Amygdala (tissue), 56 donors: ENCODE measurements around the gene HNMT.

Source experiments
- DNase-seq, 56 donors: peaks; one replicate each; lab custom pipeline; 2025; lab: John Stamatoyannopoulos, UW

The HNMT gene

DNA sequence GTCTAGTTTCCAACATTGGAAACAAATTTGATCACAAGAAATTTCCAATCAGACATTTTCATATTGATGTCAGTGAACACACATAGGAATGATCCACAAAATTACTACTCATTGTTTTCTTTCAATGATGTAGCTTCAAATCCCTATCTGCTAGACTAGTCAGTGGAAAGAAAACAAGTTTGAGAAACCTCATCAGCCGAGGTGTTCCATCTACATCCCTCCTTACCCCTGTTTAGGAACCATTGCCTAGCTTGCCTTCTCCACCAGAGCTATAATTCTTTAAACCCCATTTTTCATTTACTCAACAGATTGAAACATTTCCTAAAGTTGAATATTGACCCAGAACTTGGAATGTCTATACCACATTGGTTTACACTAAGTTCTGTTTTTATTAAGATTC, 45.3 kb downstream of the HNMT start:
- DNase-seq: no peak

DNA sequence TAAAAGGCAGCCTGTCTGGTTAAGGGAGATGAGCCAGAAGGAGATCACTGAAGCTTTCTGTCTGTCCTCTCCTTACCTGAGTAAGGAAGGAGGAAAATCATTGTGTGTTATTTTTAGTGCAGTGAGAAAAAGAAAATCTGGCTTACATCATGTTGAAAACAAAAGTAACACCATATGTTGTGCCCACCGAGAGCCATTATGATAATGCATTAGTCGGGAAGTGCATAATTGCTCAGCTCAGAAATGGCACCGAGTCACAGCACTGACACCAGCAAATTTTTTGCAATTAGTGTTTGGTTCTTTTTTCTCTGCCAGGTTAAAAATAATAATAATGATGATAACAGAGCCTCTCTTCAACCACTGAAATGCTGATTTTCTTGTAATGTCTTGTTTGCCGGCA, 46.6 kb downstream of the HNMT start:
- DNase-seq: no peak

DNA sequence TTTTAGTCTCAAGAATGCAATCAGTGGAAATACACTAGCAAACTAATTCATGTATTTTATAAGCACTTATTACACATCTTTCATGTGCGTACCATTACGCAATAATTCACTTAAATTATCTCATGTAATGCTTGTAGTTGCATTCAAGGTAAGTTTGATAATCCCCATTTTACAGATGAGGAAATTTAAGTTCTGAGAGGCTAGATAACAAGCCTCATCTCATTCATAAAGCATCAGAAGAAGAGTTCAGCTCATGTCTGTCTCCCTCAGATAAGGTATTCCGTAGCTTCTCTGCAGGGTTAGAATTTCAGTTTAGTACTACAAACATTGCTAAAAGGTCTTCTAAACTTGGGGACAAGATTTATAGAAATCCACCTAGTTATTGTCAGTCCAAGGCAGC, 47.8 kb downstream of the HNMT start:
- no peak for DNase-seq

DNA sequence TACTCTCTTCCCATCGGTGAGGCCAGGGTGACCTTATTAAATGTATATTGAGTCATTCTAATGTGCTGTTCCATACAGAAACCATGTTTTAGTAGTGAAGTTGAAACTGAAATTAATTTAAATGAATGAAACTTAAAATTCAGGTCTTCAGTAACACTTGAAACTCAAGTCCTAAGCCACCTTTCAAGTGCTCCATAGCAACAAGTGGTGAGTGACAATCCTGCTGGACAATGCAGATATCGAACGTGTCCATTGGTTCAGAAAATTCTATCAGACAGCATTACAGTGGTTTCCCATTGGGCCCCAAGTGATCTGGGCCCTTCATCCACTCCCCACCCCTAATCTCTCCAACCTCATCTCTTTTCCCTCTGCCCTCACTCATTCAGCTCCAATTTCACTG, 48.7 kb downstream of the HNMT start:
- DNase-seq: no peak

DNA sequence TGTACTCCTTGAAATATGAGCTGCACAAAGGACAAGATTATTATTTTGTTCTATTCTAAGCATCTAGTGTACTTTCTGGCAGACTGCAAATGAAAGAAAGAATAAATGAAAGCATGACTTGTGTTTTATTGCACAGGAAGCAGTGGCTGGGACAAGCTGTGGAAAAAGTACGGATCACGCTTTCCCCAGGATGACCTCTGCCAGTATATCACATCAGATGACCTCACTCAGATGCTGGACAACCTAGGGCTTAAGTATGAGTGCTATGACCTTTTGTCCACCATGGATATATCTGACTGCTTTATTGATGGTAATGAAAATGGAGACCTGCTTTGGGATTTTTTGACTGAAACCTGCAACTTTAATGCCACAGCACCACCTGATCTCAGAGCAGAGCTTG, 49.4 kb downstream of the HNMT start:
- no peak for DNase-seq

DNA sequence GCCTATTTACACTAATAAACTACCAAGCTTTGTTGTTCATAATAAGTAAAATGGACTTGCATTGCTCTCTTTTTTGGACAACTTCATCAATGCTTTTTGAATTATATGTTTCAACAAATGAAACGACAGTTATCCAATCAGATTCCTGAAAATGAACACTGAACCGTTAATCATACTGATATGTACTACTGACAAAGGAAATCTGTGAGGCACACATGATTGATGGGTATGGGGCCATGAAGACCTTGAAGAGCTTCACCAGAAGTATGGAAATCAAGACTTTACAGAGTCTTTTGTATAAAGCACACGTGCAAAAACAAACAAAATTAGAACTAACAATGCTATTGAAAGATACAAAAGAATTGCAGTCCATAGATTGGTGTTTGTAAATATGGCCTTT, 51.2 kb downstream of the HNMT start:
- no peak for DNase-seq

DNA sequence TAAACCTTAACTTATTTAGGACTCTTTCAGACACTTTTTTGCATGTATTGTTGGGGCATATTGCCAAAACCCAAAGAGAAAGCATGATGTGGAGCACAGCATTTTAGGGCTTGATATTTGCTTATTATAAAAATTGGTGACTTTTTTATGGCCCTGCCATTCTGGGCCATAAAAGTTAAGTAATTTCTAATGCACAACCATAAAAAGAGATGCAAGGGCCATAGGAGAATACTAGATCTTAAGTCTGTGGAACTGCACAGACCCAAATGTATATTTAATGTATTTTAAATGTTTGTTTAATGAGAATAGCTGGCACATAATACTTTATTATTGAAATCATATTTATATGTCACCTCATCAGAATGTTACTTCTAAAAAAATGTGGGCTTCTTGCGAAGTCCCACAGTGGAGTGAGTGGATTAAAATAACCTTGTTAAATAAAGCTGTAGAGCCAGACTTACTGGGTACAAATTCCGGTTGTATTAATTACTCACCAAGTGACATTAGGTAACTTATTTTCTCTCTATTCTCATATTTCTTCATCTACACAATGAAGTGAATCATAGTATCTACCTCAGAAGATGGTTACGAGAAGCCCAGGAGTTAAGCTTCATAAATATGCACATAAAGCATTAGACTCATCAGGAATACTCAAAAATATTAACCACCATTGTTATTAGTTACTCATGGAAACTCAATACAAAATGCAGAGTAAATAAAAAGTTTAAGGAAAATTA, 52.2 kb downstream of the HNMT start:
- no peak for DNase-seq

DNA sequence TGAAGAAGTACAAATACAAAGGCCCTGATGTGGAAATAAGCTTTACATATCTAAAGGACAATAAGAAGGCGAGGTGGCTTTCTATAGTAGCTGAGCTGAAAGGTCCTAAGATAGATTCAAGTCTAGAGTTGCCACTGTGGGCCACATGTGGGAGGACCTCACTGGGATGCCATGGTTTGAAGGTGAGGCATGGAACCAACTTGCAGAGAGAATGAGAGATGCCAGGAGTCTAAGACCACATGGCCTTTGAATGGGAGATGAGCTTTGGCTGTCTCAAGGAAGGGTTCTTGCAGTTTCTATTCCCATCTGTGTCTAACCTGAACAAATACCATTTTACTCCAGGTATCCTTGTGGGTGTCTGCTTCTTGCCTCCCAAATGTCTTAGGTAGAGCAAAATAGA, 53.6 kb downstream of the HNMT start:
- no peak for DNase-seq

DNA sequence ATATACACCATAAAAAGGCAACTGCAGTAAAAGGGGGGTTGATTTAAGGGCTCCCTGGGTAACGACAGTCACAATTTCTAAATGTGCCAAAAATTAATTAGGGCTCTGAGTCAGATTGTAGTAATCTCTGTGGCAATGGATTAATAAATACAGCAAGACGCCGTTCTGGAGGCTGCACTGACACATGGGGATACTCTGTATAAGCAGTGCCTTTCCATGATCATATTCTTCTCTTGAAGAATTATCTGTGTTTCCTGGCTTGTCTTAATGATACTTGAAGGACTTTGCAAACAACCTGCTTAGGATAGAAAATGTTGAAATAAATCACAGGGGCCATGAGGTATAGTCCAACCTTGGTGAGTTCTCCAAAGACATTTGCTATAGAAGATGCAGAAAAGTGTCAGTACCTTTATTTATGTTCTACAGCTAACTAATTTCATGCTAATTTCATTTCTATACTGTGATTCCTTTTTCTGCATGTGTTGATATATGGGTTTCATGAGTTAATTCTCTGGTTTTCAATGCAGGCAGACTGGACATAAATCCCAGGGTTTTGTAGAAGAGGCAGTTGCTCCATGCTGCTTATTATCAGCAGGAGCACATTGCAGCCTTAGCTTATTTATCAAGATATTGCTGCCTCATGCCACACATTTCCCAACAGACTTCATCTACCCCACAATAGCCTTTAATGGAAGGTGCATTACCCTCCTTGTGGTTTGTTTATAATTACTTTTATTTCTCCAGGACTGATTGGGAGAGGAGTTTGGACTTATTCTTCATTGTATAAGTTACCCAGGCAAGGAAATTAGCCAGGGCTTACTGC, 54.8 kb downstream of the HNMT start:
- no peak for DNase-seq

DNA sequence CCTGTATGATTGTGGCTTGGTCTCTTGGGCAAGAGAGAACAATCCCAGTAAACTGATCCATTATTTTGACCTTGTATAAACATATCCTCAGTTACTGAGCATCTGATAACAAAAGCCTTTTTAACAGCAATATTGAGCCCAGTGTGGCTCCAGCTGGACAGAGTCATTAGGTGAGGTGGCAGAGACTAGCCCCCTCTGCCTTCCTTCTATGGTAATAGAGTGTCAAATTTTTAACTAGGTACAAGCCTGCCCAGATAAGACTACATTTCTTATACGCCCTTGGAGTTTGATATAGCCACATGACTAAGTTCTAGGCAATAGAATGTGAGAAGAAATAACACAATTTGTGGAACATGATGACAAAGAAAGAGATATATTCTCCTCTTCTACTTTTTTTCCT, 56.2 kb downstream of the HNMT start:
- no peak for DNase-seq

DNA sequence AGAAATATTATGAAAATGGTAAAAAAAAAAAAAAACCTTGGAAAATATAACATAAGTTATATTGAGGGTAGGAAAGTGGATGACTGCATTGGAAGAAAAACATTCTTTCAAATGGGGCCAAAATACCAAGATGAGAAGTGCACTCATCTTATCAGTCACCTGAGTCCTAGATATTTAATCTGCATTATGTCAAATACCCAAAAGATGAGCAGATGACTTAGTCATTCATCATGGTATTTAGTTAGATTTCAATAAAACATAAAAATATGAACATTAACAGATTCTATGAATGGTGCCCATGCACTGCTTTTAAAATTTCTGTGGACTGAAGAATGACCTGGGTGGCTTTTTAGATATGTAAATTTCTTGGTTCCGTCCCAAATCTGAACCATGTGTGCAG, 56.9 kb downstream of the HNMT start:
- DNase-seq: no peak

DNA sequence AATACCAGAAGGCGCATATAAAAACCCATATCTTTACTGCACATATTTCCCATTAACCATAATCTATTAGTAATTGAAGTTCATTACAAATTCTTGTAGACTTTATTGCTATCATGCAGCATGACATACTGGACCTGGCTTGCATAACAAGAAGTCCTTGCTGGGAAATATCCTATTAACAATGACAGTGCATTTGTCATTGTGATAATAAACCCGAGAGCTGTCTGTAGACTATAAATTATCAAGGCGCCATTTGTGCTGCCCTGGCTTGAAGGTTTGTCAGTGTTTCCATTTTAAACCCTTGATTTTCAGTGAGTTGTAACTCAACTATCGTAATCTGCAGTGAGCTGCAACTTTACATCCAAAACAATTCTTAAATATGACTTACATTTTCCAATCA, 59.0 kb downstream of the HNMT start:
- no peak for DNase-seq

DNA sequence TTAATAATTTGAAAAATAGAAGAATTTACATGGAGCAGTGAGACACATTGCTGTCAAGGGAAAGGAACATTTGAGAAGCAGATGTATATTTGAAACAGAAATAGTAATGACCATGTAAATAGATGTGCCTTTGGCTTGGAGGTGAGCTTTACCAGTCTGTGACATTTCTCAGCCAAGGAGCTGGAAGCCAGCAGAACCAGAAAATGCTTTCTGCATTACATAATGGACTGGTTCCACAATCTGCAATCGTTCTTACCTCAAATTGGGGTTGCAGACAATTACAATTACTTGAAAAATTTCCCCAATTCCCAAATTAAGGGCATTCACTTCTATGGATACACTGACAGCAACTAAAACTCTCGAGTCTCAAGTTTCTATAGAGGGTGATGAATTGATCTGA, 59.7 kb downstream of the HNMT start:
- no peak for DNase-seq

DNA sequence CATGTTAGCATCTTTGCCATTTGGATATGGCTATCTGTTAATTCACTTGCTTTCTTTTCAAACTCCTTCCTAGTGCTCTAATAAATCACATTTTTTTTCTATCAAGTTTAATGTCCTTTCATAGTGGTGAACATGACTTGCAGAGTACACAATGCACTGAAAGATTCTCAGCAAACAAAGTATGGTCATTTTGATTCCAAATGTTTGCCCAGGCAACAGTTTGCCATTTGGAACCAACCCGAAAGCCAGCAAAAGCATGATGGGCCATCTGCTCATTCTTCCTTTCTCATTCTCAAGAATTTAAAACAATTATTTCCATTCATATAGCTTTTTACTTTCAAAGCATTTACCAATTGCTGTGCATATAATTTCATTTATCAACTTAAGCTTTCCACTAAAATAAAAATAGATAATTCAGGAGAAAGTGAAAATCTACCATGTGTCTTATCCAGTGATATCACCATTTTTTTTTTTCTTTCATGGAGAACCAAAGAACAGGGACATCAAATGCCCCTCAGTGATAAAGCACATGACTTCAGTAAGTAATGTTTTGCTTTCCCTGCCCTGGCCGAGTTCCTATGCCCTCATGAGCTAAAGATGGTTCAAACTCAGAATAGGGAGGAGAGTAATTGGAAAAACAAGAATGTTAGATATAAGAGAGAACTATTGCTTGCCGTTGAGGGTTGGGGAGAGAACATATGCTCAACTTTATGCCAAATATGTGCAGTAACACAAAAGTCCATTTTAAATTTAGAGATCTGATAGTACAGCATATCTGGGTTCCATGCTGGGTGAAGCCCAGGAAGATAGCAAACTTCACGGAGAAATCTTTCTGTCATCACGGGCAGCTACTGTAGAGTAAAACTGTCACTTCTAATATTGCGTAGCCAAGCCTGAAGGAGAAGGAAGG, 62.1 kb downstream of the HNMT start:
- DNase-seq: no peak

DNA sequence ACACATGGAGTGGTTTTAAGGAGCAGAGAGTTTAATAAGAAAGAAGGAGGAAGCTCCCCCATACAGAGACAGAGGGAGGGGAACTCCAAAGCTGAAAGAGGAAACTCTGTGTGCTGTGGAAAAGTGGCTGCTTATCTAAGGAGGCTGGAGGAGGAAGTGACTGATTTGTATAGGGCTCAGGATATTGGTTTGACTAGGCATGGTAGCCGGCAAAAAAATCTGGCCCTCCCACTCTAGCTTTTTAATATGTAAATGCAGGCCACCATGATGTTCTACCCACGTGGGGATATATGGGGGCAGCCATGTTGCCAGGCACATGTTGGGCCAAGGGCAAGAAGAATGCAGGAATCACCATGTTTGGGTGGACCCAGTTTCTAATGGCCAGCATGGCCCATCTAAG, 64.3 kb downstream of the HNMT start:
- DNase-seq: peak in 3 of 56 donors; percentile 3 to 16 (median 14)

DNA sequence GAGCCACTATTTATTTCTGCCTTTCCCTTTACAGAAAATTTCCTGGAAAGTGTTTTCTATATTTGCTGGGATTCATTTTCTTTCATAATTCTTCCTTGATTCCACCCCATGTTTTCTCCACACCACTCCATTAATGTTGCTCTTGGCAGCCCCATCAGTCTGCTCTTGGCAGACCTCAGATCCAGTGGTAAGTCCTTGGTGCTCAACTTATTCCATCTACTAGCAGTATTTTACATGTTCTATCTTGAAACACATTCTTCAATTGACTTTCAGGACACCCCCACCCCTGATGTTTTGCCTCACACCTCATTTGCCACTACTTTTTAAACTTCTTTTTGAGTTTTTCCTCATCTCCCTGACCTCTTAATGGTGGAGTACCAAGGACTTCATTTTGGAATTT, 65.0 kb downstream of the HNMT start:
- DNase-seq: no peak

DNA sequence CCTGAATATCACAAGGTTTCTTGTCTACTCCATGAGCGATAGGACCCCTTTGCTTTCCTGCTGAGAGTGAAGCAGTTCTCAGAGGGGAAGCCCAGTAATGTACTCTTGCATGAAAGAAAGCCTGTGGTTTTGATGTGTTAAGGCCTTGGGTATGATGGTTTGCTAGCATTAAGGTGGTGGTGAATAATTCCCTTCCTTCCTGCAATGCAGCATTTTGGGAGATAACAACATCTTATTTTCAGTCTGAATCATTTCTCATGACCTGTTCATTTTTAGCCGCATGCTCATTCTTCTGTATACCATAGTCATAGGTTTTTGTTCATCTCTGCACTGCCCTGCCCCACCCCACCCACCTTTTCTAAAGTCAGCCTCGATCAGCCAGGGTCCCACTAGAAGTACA, 66.2 kb downstream of the HNMT start:
- no peak for DNase-seq

DNA sequence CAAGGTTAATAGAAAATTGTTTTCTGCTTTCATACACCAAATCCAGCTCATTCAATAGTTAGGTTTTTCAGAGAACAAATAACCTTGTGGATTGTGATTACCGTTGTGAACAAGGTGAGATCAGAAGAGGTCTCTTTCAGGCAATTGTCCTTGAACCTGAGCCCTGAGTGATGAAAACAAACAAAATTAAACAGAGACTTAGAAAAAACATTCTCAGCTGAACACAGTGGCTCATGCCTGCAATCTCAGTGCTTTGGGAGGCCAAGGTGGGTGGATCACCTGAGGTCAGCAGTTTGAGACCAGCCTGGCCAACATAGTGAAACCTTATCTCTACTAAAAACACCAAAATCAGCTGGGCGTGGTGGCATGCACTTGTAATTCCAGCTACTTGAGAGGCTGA, 68.1 kb downstream of the HNMT start:
- DNase-seq: no peak

DNA sequence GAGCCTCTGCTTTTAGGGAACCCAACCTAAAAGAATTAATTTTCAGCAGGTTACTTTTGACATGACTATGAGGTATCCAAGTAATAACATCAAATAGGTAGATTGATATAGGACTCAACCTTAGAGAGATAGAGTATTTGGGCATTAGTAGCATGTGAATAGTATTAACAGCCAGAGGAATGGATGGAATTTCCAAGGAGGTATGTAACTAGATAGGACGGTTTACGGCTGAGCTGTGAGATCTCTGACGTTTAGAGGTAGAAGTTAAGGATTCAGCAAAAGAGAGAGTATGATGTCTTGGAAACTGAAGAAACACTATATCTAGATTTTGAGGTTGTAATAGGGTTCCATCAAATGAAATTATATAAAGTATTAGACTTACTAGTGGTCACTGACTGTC, 70.3 kb downstream of the HNMT start:
- DNase-seq: no peak

DNA sequence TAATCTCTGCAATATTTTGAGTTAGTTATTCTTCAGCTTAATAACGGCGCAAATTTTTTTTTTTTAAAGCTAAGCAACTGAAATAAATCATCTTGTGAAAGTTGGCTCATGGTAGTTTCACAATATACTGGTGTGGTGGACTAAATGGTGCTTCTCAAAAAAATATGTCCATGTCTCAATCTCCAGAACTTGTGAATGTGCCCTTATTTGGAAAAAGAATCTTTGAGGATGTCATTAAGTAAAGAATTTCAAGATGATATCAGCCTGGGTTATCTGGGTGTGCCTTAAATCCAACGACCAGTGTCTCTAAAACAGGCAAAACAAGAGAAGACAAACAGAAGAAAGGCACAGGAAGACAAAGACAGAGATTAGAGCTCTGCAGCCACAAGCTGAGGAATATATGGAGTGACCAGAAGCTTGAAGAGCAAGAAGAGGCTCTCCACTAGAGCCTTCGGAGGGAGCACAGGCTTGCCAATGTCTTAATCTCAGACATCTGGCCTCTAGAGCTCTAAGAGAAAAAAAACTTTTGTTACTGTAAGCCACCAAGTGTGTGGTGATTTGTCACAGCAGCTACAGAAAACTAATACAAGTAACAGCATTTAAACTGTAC, 71.4 kb downstream of the HNMT start:
- no peak for DNase-seq

DNA sequence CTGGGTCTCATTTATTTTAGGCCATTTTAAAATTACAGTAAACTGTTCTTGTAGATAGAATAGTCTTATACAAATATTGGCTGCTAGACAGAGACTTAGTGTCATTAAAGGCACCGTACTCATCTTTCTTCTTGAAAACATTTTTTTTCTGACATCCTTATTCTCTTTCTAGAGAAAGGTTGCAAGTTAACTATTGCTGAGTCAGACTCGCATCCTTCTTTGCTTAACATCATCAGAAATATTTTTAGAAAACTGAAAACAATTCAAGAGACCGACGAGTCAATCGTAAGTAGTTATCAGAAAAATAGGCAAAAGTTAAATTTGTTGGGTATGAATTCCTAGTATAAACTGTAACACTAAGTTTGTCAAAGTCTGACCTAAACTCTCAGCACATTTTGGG, 72.2 kb downstream of the HNMT start:
- no peak for DNase-seq
